KOPT-K1 (cell line): Measurements from ENCODE around the gene MAPK8.

ENCODE experiments used
- H3K27ac ChIP-seq: fragments of 200-600 bp; sonication (generic); 2 replicates; pipeline ENCODE4 v1.5.1; 2016; ENCODE audit warnings: antibody characterized with exemption, mild to moderate bottlenecking, low read depth, low read length; ENCODE audit not compliant: poor library complexity, severe bottlenecking
- H3K36me3 ChIP-seq: fragments of 200-600 bp; sonication (generic); 2 replicates; pipeline ENCODE4 v1.5.1; 2017; ENCODE audit warnings: antibody characterized with exemption, mild to moderate bottlenecking, low read length, moderate library complexity; ENCODE audit not compliant: insufficient read depth
- H3K9me3 ChIP-seq: fragments of 200-600 bp; sonication (generic); 2 replicates; pipeline ENCODE4 v1.5.1; 2017; ENCODE audit warnings: antibody characterized with exemption, low read length, mild to moderate bottlenecking; ENCODE audit not compliant: insufficient read depth, poor library complexity, severe bottlenecking

MAPK8 gene

DNA sequence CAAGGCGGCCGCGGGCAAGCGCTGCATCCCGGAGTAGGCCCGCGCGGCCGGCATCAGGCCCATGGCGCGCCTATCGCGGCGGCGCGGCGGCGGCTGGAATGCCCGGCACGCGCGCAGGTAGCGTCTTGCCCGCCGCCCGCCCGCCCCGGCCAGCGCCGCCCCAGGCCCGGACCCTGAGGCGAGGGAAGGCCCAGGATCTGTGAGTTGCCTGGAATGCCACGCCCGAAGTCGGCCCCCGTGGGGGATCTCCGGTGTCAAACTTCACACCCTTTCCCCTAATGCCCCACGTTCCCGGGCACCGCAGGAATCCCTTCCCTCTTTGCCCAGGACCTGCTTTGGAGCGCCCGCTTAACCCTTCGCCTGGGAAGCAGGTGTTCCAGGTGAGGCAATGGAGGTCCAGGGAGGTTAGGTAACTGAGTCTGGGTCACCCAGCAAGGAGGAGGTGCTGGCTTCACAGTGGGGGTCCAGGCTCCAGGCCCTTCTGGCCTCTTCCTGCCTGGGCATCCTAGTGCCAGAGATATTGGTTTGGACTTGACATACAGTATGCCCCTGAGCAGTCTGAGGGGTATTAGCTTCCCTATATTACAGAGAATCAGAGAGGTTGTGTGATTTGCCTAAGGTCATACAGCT is 160.2 kb downstream of the MAPK8 start:
- Histone ChIP-seq H3K9me3 (no peaks in the 10 kb centered on the region), H3K27ac (peak overlapping the region; percentile 99), H3K36me3 (no peaks in the 10 kb centered on the region)

DNA sequence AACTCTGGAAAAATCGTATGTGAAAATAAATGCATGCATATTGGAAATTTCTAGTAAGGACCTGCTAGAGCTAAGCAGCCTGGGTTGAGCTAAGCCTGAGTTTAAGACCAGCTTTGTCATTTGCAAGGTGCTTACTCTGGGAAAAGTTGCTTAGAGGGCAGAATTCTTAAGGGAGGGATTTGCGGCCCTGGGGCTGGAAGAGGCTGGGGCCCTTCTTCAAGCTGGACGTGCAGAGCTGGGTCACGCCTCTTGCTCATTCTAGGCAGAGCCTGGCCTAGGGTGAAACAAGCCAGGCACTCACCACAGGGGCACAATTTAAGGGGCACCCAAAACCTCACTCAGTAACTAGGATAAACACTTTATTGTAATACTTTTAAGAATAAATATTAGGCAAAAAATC is 161.2 kb downstream of the MAPK8 start:
- H3K36me3 ChIP-seq = no peaks in the 10 kb centered on the region
- no peaks in the 10 kb centered on the region for H3K9me3 ChIP-seq
- peak overlapping the region; percentile 99 for H3K27ac ChIP-seq

DNA sequence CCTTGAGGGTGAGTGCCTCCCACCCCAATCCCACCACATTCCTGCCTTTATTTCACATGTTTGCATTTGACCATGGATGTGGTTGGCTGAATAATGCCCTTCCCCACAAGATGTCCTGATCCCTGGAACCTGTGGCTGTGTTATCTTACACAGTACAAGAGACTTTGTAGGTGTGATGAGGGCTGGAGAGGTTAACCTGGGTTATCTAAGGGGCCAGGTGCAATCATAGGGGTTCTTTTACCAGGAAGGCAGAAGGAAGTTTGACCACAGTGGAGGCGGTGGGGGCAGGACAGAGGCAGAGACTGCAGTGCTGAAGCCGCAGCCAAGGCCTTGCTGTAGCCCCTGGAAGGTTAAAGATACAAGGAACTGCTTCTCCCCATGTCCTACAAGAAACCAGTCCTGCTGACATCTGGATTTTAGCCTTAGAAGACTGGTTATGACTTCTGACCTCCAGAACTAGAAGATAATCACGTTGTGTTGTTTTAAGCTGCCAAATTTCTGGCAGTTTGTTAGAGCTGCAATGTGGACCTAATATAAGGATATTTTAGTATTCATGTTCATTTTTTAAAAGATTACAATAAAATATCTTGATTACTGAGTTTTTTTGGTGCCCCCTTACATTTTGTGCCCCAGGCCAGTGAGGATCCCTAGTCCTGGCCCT is 161.8 kb downstream of the MAPK8 start:
- Histone ChIP-seq H3K9me3 (no peaks in the 10 kb centered on the region), H3K27ac (peak overlapping the region; percentile 99), H3K36me3 (no peaks in the 10 kb centered on the region)

DNA sequence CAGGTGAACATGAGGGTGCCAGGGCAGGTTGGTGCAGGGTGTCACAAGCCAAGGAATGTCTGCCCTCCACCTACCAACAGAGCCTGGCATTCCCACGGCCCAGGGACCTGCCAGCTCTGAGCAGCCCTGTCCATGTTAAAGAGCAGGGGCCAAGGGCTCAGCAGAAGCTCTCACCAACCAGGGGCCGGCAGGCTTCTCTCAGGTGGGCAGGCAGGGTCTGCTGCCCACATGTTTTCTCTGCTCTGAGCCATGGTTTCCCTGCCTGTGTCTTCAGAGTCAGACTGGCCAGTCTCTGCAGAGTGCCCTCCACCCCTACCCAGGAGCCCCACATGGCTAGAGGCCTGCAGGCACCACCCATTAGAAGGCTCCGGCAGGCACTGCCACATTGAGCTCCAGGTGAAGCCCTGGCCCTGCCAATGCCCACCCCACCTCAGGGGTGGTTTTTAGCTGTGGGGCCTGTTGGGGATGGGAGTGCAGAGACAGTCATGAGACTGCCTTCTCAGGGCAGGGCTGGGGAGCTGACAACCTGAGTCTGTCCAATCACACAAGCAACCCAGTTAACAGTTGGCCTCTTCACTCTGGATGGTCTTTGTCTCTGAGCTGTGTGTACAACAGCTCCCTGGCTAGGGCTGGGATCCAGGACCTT is 162.5 kb downstream of the MAPK8 start:
- peak overlapping the region; percentile 99 for H3K27ac ChIP-seq
- H3K9me3 ChIP-seq = no peaks in the 10 kb centered on the region
- no peaks in the 10 kb centered on the region for H3K36me3 ChIP-seq

DNA sequence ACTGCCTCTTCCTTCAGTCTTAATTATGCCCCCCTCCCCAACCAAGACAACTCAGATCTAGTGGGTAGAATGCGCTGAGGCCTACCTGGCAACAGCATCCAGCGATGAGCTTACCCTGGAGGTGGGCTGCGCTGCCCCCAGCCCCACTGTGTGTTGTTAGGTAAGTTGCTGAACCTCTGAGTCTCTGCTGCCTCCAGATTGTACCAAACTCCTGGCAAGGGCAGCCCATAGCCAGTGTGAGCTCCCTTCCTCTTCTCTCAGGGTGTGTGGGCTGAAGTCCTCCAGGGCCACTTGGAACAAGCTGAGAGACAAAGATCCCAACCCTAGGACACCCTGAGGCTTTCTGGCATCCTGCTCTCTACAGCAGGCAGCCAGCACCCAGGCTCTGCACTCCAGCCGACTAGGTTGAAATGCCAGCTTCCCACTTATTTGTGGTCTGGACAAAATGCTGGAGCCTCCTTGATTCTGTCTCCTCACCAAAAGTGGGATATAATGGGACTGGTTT is 163.1 kb downstream of the MAPK8 start:
- peak overlapping the region; percentile 99 for H3K27ac ChIP-seq
- H3K9me3 ChIP-seq = no peaks in the 10 kb centered on the region
- no peaks in the 10 kb centered on the region for H3K36me3 ChIP-seq

DNA sequence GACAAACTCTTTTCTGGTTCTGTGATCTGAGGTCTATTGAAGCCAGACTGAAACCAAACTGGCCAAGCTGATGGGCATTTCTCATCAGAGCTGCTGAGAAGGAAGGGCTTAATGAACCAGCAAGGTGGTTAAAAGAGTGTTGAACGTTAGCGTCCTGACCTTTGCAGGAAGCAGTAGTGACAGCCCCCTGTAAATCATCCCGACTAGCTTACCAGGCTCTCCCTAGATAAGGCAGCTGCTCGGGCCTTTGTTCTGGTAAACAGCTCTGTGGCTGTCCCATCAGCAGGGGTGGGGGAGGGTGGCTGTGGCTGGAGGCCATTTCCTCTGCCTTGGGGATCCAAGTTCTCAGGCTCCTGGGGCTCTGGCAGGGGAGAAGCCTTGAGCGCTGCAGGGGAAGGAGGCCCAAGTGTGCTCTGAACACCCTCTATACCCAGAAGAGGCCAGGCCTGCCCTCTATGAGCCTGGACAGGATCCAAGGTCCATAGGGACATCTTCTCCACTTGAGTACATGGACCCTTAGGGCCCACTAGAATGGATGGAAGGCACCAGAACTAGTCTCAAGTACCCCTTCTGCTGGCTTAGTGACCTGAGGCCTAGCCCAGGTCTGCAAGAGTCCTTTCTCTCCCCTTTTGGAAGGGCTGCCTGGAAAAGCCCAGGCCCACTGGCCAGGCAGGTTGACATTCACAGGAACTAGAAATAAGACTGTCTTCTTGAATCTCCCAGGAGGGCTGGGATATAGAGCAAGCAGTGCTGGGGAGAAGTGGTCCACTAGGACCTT is 163.8 kb downstream of the MAPK8 start:
- Histone ChIP-seq H3K9me3 (no peaks in the 10 kb centered on the region), H3K36me3 (no peaks in the 10 kb centered on the region), H3K27ac (peak overlapping the region; percentile 99)

DNA sequence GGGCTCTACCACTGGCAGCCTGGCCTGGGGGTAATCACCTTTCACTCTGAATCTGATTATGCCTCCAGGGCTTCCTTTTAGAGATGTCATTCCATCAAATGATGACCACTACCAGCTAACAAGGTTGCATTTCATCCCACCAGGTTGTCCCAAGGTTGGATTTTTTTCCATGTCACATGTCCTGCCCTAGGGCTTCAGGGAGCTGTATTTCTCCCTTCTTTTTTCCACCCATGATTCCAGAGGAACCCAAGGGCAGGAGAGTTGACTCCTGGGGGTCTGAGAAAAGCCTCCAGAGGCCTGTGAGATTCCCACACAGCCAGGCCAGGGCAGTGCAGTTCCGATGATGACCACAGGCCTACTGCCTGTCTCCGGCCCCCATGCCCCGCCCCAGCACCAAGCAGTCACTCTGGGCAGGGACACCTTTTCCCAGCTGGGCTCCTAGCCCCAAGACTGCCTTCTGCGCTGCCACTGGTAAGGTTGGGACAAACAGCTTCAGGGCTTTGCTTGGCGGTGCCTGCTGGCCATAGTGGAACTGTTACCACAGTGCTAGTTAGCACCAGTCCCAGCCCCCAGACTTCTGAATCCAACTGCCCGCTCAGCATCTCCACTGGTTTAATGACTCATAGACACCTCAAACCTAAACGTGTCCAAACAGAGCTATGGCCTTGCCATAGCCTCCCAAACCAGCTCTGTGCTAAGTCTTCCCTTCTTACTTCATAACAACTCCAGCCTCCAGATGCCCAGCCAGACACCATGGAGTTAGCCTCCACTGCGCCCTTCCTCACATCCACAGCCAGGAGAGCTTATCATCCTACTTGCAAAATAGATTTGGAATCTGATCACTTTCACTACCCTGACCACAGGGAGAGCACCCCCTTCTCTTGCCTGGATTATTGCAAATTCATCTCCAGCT is 164.7 kb downstream of the MAPK8 start:
- Histone ChIP-seq H3K27ac (peak overlapping the region; percentile 99), H3K36me3 (no peaks in the 10 kb centered on the region), H3K9me3 (no peaks in the 10 kb centered on the region)

DNA sequence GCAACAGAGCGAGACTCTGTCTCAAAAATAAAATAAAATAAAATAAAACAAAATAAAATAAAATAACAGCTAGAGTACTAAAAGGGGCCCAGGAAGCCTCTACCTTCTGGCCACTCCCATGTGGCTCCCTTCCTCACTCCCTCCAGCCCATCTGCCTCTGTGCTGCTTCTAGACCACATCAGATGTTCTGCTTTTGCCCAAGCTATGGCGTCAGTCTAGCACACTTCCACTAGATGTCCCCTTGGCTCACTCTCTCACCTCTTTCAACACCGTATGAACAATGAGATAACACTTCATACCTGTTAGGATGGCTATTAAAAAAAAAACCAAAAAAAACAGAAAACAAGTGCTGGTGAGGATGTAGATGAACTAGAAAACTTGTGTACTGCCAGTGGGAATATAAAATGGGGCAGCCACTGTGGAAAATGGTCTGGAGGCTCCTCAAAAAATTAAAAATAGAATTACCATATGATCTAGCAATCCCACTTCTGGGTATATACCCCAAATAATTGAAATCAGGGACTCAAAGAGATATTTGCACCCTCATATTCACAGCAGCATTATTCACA is 166.1 kb downstream of the MAPK8 start:
- H3K27ac ChIP-seq = no peak overlapping the region
- H3K36me3 ChIP-seq = no peaks in the 10 kb centered on the region
- H3K9me3 ChIP-seq = no peaks in the 10 kb centered on the region

DNA sequence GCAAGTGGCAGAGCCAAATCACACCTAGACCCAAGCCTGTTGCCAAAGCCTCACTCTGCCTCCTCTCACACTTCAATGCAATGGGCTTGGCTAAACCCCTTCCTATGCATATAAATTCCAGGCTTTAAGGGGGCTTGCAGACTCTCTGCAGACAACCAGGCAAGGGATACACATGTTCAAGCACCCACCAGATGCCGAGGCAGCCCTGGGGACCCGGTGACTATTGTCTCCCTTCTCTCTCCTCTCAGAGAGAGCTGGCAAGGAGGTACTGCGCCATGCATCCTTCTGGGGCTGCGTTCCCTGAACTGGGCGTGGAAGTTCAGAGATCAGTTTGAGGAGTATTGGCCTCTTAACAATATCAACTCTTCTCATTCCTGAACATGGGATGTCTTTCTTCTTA is 167.2 kb downstream of the MAPK8 start:
- no peaks in the 10 kb centered on the region for H3K9me3 ChIP-seq
- H3K27ac ChIP-seq = no peak overlapping the region
- H3K36me3 ChIP-seq = no peaks in the 10 kb centered on the region

DNA sequence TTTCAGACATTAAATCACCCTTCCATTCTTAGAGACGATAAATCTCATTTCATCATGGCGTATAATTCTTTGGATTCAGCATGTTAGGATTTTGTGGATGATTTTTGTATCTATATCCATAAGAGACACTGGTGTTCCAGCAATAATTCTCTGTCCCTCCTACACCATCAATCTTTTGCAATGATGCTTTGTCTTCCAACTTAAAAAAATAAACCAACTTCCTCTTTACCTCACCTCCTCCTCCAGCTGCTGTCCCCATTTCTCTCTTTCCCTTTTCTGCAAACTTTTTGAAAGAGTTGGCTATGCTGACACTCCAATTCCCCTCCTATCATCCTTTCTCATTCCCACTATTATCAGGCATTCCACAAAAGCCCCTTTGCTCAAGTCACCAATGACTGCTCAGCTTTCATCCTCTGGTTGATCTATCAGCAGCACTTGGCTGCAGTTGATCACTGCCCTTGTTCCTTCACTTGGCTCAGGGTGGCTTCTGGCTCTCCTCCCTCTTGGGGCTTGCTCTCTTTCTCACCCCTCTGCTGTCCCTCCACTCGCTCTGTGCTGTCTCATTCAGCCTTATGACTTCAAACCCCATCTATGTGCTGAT is 168.4 kb downstream of the MAPK8 start:
- no peaks in the 10 kb centered on the region for H3K36me3 ChIP-seq
- no peak overlapping the region for H3K27ac ChIP-seq
- H3K9me3 ChIP-seq = no peaks in the 10 kb centered on the region

DNA sequence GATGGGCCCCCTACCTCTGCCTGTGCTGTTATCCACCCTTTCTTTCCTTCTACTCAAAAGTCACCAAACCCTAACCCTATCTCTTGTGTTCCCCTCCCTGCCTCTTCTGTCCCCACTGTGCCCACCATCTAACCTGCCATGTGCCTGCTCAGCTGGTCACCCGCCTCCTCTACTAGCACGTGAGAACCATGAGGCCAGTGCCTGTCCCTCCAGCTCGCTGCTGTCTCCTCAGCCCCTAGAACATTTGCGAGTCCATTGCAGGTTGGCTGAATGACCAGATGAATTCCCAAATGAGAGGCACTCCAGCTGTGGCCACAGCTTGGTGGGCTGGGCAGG is 169.4 kb downstream of the MAPK8 start:
- Histone ChIP-seq H3K9me3 (no peaks in the 10 kb centered on the region), H3K36me3 (no peaks in the 10 kb centered on the region), H3K27ac (no peak overlapping the region)

DNA sequence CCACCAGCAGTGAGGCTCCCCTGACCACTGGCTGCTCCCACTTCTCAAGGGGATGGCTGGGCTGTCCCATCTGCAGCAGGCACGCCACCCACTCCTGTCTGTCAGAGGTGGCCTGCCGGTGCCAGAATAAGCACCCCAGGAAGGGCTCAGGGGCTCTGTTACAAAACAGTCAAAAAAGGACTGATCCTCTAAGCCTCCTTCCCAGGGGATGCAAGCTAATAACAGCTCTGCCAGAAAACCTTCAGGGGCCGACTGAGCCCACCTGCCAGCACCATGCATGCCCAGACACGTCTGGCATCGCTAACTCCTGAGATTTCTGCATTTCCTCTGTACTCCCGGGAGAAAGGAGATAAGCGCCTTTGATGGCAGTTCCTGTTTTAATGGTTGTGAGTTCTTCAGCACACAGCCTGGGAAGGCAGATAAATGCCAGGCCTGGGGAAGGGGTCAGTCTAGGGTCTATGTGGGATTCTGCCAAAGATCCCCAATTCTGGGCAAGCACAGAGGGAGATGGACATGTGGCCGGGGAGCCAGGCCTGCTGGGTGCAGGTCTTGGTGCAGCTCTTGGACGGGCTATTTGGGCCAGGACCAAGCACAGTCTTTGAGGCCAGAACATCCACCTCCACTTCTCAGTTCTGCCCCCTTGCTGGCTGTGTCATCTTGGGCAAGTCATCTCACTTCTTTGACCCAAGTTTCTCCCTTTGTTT is 170.0 kb downstream of the MAPK8 start:
- Histone ChIP-seq H3K27ac (no peak overlapping the region), H3K36me3 (no peaks in the 10 kb centered on the region), H3K9me3 (no peaks in the 10 kb centered on the region)

DNA sequence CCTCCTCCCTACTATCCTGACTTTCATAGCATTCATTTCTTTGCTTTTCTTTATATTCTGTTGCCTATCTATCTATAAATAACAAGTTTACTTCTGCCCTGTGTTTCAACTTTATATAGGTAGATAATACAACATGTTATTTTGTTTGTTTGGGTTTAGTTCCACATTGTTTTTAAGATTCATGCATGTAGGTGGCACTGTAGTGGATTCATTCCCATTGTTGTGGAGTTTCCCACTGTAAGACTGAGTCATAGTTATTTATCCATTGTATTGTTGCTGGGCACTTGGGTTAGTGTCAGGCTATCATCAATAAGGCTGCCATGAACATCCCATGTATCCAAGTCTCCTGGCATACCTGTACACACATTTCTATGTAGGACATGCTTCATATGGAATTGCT is 170.7 kb downstream of the MAPK8 start:
- Histone ChIP-seq H3K27ac (no peak overlapping the region), H3K36me3 (no peaks in the 10 kb centered on the region), H3K9me3 (no peaks in the 10 kb centered on the region)
